GM19467 (cell line): Measurements from ENCODE around the gene C3orf18.
"Not testable (repeated sequence)": the region's sequence is repeated elsewhere in the genome, so short reads cannot be mapped to it uniquely, and the experiment has no call there.

Experiments used
- ATAC-seq: cut with Tn5 transposase; IDR thresholded peaks from one replicate; pipeline ENCODE4 v1.9.1; 2021; ENCODE audit warnings: mild to moderate bottlenecking, moderate library complexity; ENCODE audit not compliant: unreplicated experiment

Gene C3orf18

GRCh38 chr3:50525191-50525910 lies 42.2 kb downstream of the C3orf18 start:
- ATAC-seq, result no peak

GRCh38 chr3:50524746-50525145 lies 42.8 kb downstream of the C3orf18 start:
- ATAC-seq, result no peak

- no peak for ATAC-seq
Measured at GRCh38 chr3:50523279-50523811, 44.2 kb downstream of the C3orf18 start.

GRCh38 chr3:50521572-50521971 lies 46.0 kb downstream of the C3orf18 start:
- ATAC-seq, result no peak

- no peak for ATAC-seq
Measured at GRCh38 chr3:50520849-50521248, 46.7 kb downstream of the C3orf18 start.

- no peak for ATAC-seq
Measured at GRCh38 chr3:50519471-50520089, 48.0 kb downstream of the C3orf18 start.

- ATAC-seq, result no peak
Measured at GRCh38 chr3:50518436-50518835, 49.1 kb downstream of the C3orf18 start.

GRCh38 chr3:50517721-50518206 lies 49.8 kb downstream of the C3orf18 start:
- no peak for ATAC-seq

GRCh38 chr3:50516440-50516871 lies 51.1 kb downstream of the C3orf18 start:
- no peak for ATAC-seq

- no peak for ATAC-seq
Measured at GRCh38 chr3:50515565-50516439, 51.7 kb downstream of the C3orf18 start.

- ATAC-seq, result not testable (repeated sequence)
Measured at GRCh38 chr3:50512908-50513307, 54.6 kb downstream of the C3orf18 start.

GRCh38 chr3:50512131-50512530 lies 55.4 kb downstream of the C3orf18 start:
- no peak for ATAC-seq

- ATAC-seq, result no peak
Measured at GRCh38 chr3:50510325-50510724, 57.2 kb downstream of the C3orf18 start.

GRCh38 chr3:50509715-50510114 lies 57.8 kb downstream of the C3orf18 start:
- ATAC-seq, result no peak

- ATAC-seq, result no peak
Measured at GRCh38 chr3:50508821-50509220, 58.7 kb downstream of the C3orf18 start.
